PFSK-1 (cell line): Measurements from ENCODE around the gene EFEMP2.

ENCODE experiments used
- POLR2AphosphoS5 ChIP-seq: IDR thresholded peaks from 2 replicates; pipeline ENCODE4 v1.6.1; 2012; ENCODE audit warnings: low read depth, mild to moderate bottlenecking, control low read depth, low read length, moderate library complexity
- SIN3A ChIP-seq: IDR thresholded peaks from 2 replicates; pipeline ENCODE4 v1.6.1; 2012; ENCODE audit warnings: mild to moderate bottlenecking, low read length, moderate library complexity, borderline replicate concordance; ENCODE audit not compliant: insufficient read depth
- TAF1 ChIP-seq: IDR thresholded peaks from 2 replicates; pipeline ENCODE4 v1.6.1; 2012; ENCODE audit warnings: low read length, control low read depth, borderline replicate concordance; ENCODE audit not compliant: insufficient read depth
- TF ChIP-seq, protein P1 (sequence below), 2 experiments: IDR thresholded peaks; 2 replicates each; pipeline versions ENCODE4 v1.6.1 to v1.8.0; 2011 to 2012; ENCODE audit warnings: low read depth in 2 of 2, low read length in 2 of 2, control low read depth in 1 of 2, inconsistent platforms in 1 of 2, mild to moderate bottlenecking in 1 of 2, moderate library complexity in 1 of 2; ENCODE audit not compliant: insufficient read depth in 1 of 2

DNA sequence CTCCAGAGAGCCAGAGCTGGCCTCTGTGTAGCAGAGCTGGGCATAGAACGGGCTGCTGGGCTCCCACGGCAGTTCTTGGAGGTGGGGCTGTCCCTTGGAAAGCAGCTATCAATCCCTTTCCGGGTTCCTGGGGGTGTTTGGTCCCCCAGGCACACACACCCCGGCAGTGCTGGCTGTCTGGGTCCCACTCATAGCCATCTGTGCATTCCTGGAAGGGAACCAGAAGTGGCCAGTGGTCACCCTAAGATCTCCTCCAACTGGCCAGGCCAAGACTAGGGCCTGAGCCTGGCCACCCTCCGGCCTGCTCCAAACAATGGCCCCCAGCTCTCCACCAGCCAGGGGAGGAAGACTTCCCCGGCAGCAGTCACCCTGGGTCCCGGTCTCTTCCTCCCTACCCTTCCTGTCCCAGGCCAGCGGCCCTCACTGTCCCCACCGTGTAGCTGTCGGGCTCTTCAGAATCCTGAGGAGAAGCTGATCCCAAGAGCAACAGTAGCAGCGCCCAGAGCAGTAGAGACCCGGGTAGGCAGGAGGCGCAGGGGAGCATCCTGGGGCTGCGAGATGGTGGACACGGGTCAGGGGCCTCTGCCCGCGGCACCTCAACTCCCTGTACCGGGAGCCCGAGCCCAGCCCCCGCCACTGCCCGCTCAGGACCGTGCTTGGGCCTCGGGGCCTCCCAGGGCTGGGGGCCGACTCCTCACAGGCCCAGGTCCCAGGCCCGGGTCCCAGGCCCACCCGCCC, 620 bp downstream of the EFEMP2 start:
- TF ChIP-seq POLR2AphosphoS5 (no peak), SIN3A (no peak), TAF1 (no peak)
- TF ChIP-seq, protein P1, sequence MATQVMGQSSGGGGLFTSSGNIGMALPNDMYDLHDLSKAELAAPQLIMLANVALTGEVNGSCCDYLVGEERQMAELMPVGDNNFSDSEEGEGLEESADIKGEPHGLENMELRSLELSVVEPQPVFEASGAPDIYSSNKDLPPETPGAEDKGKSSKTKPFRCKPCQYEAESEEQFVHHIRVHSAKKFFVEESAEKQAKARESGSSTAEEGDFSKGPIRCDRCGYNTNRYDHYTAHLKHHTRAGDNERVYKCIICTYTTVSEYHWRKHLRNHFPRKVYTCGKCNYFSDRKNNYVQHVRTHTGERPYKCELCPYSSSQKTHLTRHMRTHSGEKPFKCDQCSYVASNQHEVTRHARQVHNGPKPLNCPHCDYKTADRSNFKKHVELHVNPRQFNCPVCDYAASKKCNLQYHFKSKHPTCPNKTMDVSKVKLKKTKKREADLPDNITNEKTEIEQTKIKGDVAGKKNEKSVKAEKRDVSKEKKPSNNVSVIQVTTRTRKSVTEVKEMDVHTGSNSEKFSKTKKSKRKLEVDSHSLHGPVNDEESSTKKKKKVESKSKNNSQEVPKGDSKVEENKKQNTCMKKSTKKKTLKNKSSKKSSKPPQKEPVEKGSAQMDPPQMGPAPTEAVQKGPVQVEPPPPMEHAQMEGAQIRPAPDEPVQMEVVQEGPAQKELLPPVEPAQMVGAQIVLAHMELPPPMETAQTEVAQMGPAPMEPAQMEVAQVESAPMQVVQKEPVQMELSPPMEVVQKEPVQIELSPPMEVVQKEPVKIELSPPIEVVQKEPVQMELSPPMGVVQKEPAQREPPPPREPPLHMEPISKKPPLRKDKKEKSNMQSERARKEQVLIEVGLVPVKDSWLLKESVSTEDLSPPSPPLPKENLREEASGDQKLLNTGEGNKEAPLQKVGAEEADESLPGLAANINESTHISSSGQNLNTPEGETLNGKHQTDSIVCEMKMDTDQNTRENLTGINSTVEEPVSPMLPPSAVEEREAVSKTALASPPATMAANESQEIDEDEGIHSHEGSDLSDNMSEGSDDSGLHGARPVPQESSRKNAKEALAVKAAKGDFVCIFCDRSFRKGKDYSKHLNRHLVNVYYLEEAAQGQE (IDR thresholded peaks at IDR 0.05; ENCODE audit: insufficient read depth in 1 of 2, low read depth in 2 of 2, low read length in 2 of 2), result no peak
